WERI-Rb-1 (cell line): Measurements from ENCODE around the gene MIPOL1.

Source experiments
- DNase-seq: peaks from one replicate; pipeline ENCODE4 v3.0.0-alpha.2; 2020
- H3K27ac ChIP-seq: fragments of 250-450 bp; sonication (Bioruptor Pico); 2 replicates; pipeline ENCODE4 v1.5.1; 2020; ENCODE audit warnings: mild to moderate bottlenecking, moderate library complexity
- H3K27me3 ChIP-seq: fragments of 250-450 bp; sonication (Bioruptor Pico); 2 replicates; pipeline ENCODE4 v1.5.1; 2021; ENCODE audit warnings: mild to moderate bottlenecking, low read depth, moderate library complexity; ENCODE audit not compliant: insufficient read depth, severe bottlenecking
- H3K36me3 ChIP-seq: fragments of 250-450 bp; sonication (Bioruptor Pico); 2 replicates; pipeline ENCODE4 v1.5.1; 2020; ENCODE audit warnings: mild to moderate bottlenecking, moderate library complexity
- H3K4me3 ChIP-seq: 2 replicates; pipeline ENCODE4 v1.5.1; 2011; ENCODE audit warnings: low read depth, mild to moderate bottlenecking, control low read depth, low read length
- H3K9me3 ChIP-seq: fragments of 250-450 bp; sonication (Bioruptor Pico); 2 replicates; pipeline ENCODE4 v1.5.1; 2021; ENCODE audit warnings: mild to moderate bottlenecking, moderate library complexity; ENCODE audit not compliant: severe bottlenecking
- TF ChIP-seq, protein P1 (sequence below): IDR thresholded peaks from 2 replicates; pipeline ENCODE4 v1.5.1; 2011; ENCODE audit warnings: low read depth, mild to moderate bottlenecking, control low read depth, inconsistent platforms, low read length

MIPOL1 gene

DNA sequence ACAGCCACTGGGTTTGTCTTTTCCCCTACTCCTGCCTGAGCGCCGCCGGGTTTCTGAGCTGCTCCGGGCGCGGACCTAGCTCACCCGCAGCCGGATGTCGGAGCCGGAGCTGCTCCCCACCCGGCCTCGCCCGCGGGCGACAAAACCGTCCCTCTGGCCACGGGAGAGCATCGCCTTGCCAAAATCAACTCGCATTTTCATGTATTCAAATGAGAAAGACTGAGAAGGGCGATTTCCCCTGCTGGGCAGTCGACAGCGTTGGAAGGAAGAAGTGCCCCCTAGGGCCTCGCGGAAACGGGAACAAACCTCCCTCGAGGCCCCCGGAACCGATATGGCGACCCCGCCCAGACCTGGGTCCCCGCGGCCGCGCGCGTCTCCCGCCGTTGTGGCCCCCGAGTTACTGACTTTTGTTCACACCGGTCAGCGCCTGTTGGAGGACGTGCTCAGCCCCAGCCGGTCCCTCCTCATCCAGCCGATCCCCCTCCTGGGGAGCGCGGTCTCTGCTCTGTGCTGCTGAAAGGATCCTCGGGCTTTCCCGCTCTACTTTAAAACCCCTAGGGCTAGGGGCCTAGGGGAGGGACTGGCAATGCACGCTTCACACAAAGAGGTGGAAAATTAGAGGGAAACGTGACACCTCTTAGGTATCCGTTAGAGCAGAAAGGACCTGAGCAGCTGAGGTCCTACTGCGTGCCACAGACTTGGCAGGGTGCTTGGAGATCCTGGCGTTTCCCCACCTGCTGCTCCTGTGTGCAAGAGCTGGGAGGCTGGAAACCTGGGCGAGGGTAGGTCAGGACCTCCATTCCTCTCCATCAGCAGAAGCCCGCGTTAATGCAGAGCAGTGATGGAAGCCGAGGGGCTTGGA lies 402.0 kb downstream of the MIPOL1 start:
- peak overlapping the region; percentile 50 for H3K27ac ChIP-seq

DNA sequence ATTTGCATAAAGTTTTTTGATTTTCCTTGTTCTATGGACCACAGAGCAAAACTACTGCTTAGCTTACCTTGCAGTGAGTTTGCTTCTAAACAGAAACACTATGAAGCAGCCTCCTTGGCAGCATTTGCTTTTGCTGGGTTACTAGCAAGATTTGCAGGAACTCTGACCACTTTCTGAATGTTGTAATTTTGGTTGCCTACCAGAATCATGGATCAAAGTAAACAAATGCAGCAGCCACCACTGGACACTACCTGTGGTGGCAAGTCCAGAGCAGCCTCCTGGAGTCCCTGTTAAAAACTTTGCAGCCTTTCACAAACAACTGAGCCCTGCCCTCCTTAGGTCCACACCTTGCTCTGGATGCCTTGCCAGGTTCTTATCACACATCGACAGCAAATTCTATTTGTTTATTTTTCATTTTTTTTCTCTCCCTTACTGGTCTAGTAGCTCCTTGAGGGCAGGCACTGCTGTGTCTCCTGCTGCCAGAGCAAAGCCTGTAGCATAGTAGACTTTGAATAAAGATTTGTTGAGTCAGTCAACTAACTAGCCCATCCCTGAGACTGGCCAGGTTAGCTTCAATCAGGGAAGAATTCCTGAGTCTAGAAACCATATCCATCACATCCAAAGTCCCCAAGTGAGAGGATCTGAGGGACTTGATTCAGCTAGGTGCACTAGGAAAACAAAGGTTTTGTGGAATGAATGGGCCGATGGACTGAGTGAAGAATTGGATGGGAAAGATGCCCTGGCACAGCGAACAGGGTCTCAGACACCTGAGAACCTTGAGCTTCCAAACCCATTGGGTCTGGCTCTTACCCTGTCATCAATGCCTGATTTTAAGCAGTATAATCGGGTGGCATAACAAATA lies 403.4 kb downstream of the MIPOL1 start:
- TF ChIP-seq, protein P1, sequence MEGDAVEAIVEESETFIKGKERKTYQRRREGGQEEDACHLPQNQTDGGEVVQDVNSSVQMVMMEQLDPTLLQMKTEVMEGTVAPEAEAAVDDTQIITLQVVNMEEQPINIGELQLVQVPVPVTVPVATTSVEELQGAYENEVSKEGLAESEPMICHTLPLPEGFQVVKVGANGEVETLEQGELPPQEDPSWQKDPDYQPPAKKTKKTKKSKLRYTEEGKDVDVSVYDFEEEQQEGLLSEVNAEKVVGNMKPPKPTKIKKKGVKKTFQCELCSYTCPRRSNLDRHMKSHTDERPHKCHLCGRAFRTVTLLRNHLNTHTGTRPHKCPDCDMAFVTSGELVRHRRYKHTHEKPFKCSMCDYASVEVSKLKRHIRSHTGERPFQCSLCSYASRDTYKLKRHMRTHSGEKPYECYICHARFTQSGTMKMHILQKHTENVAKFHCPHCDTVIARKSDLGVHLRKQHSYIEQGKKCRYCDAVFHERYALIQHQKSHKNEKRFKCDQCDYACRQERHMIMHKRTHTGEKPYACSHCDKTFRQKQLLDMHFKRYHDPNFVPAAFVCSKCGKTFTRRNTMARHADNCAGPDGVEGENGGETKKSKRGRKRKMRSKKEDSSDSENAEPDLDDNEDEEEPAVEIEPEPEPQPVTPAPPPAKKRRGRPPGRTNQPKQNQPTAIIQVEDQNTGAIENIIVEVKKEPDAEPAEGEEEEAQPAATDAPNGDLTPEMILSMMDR, result no peak
- no peaks in the 10 kb centered on the region for H3K36me3 ChIP-seq
- no peaks in the 10 kb centered on the region for H3K9me3 ChIP-seq
- no peak overlapping the region for H3K4me3 ChIP-seq
- peaks cover 90% of the 10 kb centered on the region for H3K27me3 ChIP-seq
- no peak overlapping the region for H3K27ac ChIP-seq
- DNase-seq, result no peak

More for the DNA sequence above, 402.0 kb downstream of the MIPOL1 start:
- H3K36me3 ChIP-seq, result no peaks in the 10 kb centered on the region
- peaks cover 91% of the 10 kb centered on the region for H3K27me3 ChIP-seq
- TF ChIP-seq, protein P1, result no peak
- peak overlapping the region; percentile 44 for H3K4me3 ChIP-seq
- peak; percentile 19 for DNase-seq
- no peaks in the 10 kb centered on the region for H3K9me3 ChIP-seq

DNA sequence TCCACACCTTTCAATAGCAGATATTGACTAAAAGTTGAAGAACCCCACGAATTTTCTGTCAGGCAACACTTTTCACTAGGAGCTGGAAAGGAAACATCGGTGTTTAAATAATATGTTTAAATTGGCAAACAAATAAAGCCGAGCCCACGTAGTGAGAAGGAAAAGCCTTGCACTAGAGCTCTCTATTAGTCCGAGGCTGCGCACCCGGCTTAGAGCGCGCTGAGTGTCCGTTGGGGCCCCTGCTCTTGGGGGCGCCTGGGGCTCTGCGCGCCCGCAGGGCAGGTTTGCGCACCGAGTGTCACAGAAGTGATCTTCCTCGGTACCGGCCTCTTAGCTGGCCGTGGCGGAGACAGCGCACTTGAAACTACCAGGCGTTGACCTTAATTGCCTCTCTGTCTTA lies 404.1 kb downstream of the MIPOL1 start:
- TF ChIP-seq, protein P1, result no peak
- no peaks in the 10 kb centered on the region for H3K36me3 ChIP-seq
- no peak for DNase-seq
- no peaks in the 10 kb centered on the region for H3K9me3 ChIP-seq
- no peak overlapping the region for H3K27ac ChIP-seq
- H3K27me3 ChIP-seq, result peaks cover 84% of the 10 kb centered on the region
- H3K4me3 ChIP-seq, result no peak overlapping the region
